ENCODE measurements around the gene SYNPO2L. TPM values are rescaled to one million over a fixed set of nuclear protein-coding genes. Genes with fewer than 3 reads are reported as not detected.
"Not testable (repeated sequence)": the region's sequence is repeated elsewhere in the genome, so short reads cannot be mapped to it uniquely, and the experiment has no call there.

The SYNPO2L gene
- total RNA-seq, 1 donor from 2014 or later = not detected

GRCh38 chr10:73664156-73665040 is 8.6 kb upstream of the SYNPO2L start:
- intact Hi-C loops (cut with DNase I); DNase-seq (ENCODE audit: low spot score in 2 of 2); H3K27me3 ChIP-seq; H3K4me1 ChIP-seq; H3K4me3 ChIP-seq; H3K9me3 ChIP-seq; H3K27ac ChIP-seq; H3K36me3 ChIP-seq: not testable (repeated sequence)

GRCh38 chr10:73663621-73664020 is 7.8 kb upstream of the SYNPO2L start:
- H3K27me3 ChIP-seq; H3K36me3 ChIP-seq; H3K4me1 ChIP-seq; H3K4me3 ChIP-seq; DNase-seq (ENCODE audit: low spot score in 2 of 2); H3K27ac ChIP-seq; intact Hi-C loops (cut with DNase I); H3K9me3 ChIP-seq: not testable (repeated sequence)

DNA sequence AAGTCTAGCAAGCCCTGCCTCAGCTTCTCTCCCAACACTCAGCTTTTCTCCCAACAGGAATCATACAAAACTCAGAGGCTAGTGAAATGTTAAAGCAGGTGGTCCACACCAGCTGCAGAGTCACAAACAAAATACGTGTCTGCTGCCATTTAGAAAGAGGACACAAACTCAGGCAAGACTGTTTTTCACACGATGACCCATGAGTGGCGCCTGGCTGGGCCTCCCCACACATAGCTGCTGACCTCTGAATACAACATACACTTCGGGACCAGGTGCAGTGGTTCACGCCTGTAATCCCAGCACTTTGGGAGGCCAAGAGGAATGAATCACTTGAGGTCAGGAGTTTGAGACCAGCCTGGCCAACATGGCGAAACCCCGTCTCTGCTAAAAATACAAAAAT is 6.9 kb upstream of the SYNPO2L start:
- H3K4me1 ChIP-seq; H3K4me3 ChIP-seq; H3K9me3 ChIP-seq; H3K36me3 ChIP-seq; DNase-seq (ENCODE audit: low spot score in 2 of 2); H3K27me3 ChIP-seq; H3K27ac ChIP-seq; intact Hi-C loops (cut with DNase I): not testable (repeated sequence)

DNA sequence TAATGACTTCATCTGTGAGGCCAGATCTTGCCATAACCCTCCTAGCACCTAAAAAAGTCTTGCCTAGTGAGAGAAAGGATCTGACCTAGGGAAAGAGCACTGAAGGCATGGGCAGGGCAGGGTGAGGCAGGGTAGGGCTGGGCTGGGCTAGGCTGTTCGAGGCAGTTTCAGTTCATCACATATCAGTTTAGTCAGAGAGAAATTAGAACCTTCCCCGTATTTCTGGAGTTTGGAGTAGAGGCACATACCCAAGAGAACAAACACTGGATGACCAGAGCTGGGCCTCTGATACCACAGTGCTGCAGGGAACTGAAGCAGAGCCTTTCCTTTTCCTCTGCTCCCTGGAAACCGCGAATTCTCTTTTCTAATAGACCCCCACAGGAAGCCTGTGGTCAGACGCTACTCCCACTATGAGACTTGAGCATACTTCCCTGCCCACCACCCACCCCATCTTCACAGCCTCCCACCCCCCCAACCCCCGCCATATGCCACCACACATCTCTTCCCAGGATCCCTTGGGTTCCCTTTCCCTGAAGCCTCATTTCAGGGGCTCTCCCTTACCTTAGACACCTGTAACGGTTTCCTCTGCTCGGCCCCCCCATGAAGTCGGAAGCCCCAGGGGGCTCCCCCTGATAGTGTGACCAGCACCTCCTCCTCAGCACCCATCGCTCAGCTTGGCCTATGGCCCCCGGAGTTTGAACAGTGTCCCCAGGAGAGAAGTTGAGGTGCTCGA is 406 bp downstream of the SYNPO2L start:
- intact Hi-C loops (cut with DNase I) = no loop called here
- TF ChIP-seq CTCF (IDR thresholded peaks at IDR 0.05) = no peak
- no peak overlapping the region for H3K4me3 ChIP-seq
- no peaks in the 10 kb centered on the region for H3K9me3 ChIP-seq
- H3K4me1 ChIP-seq = peaks cover 5 to 11% of the 10 kb centered on the region in 2 donors
- no peaks in the 10 kb centered on the region for H3K27me3 ChIP-seq
- DNase-seq (ENCODE audit: low spot score in 2 of 2) = no peak
- H3K27ac ChIP-seq = peak overlapping the region; percentile 63 to 74
- H3K36me3 ChIP-seq = no peaks in the 10 kb centered on the region

DNA sequence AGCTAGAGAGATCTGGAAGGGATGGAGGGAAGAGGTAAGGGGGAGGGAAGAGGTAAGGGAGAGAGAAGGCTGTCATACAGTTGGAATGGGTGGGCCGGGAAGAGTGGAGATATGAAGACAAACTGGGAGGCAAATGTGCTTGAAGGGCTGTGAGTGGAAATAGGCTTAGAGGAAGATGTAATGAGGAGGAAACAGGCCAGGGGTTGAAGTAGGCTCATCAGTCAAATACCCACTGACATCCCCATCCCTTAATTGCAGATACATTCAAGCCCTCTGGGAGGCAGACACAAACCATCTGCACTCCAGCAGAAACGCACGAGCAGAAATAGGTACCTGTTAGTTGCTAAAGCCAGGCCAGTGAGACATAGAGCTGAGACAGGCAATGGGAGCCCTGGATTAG is 2.1 kb downstream of the SYNPO2L start:
- TF ChIP-seq CTCF (IDR thresholded peaks at IDR 0.05) = no peak
- intact Hi-C loops (cut with DNase I) = no loop called here
- no peaks in the 10 kb centered on the region for H3K27me3 ChIP-seq

DNA sequence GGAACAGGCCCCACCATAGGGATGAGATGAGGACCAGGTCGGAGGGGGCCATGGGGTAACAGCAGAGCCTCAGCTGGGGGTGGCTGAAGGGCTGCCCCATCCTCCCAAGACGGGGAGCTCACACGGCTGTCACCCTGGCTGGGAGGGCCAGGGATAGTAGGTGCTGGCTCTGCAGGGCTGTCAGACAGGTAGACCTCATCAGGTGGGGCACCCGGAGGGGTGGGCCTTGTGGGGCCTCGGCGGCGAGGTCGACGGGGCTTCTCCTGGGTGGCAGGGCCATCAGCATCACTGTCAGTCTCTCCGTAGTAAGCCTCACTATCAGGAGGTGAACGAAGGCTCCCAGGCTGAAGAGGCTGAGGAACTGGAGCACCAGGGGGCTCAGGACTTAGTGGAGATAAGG is 2.6 kb downstream of the SYNPO2L start:
- intact Hi-C loops (cut with DNase I) = no loop called here
- TF ChIP-seq CTCF (IDR thresholded peaks at IDR 0.05) = no peak
- no peak for DNase-seq (ENCODE audit: low spot score in 2 of 2)

More for the DNA sequence above, 2.1 kb downstream of the SYNPO2L start:
- no peaks in the 10 kb centered on the region for H3K9me3 ChIP-seq
- no peak for DNase-seq (ENCODE audit: low spot score in 2 of 2)
- H3K27ac ChIP-seq = no peak overlapping the region
- H3K36me3 ChIP-seq = no peaks in the 10 kb centered on the region
- peaks cover 5 to 11% of the 10 kb centered on the region in 2 donors for H3K4me1 ChIP-seq
- no peak overlapping the region for H3K4me3 ChIP-seq

More for the DNA sequence above, 2.6 kb downstream of the SYNPO2L start:
- no peaks in the 10 kb centered on the region for H3K9me3 ChIP-seq
- H3K4me3 ChIP-seq = no peak overlapping the region
- H3K36me3 ChIP-seq = no peaks in the 10 kb centered on the region
- no peak overlapping the region for H3K27ac ChIP-seq
- peaks cover 5 to 14% of the 10 kb centered on the region in 2 donors for H3K4me1 ChIP-seq
- no peaks in the 10 kb centered on the region for H3K27me3 ChIP-seq
